ENCODE results near the gene ELP4.

ELP4 gene

DNA sequence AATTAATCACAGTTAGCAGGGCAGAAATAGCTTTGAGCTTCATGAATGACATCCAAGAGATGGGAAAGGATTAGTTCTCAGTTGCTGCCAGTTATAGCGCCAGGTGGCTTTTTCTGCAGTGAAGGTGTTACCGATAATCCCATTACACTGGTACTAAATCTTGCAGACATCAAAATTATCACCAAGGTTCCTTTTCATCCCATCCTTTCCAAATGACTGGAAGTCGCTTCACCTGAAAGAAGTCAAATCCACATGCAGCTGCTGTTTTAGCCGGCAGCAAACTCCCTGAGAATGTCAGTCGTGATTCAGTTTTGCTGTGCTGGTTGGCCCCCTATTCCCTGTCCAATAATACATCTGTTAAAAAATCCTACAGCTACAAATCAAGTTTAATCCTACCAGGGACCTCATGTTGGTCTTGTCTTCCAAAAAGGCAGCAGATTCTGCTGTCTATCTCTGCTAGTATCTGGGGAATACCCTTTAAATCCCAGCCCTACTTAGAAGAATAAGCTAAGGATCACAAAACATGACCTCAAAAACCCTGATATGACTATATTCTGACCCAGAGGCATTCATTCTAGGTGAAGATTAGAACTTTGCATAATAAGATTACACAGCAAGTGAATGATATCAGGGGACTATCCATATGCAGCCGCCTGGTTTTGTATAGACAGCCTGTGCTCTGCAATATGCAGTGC lies 31.9 kb upstream of the ELP4 start:
- H2BK12ac ChIP-seq (ENCODE audit: low read length in 2 of 2): no peak overlapping the region
- no peak overlapping the region for H2BK120ac ChIP-seq (ENCODE audit: low read depth, low read length)
- H2AK5ac ChIP-seq (ENCODE audit: low read length, severe bottlenecking): no peak overlapping the region
- H3K27ac ChIP-seq (ENCODE audit: low read length, poor library complexity, severe bottlenecking): no peak overlapping the region
- H2AFZ ChIP-seq (ENCODE audit: low read depth, low read length): no peak overlapping the region
- H3K36me3 ChIP-seq (ENCODE audit: control insufficient read depth in 1 of 2, insufficient read depth in 2 of 2, low read depth in 1 of 2, low read length in 2 of 2): no peaks in the 10 kb centered on the region
- no peak overlapping the region for H3K18ac ChIP-seq (ENCODE audit: low read depth in 1 of 2, low read length in 2 of 2)
- no peak overlapping the region for H2BK15ac ChIP-seq (ENCODE audit: low read depth, poor library complexity, severe bottlenecking)
- H4K91ac ChIP-seq (ENCODE audit: low read length): no peak overlapping the region
- no peaks in the 10 kb centered on the region for H3K9me3 ChIP-seq (ENCODE audit: control insufficient read depth, low read length)
- H3K4me2 ChIP-seq (ENCODE audit: low read length, poor library complexity, severe bottlenecking): no peak overlapping the region
- H3K27me3 ChIP-seq (ENCODE audit: control insufficient read depth in 1 of 2, insufficient read depth in 1 of 2, low read length in 2 of 2): no peaks in the 10 kb centered on the region
- H3K14ac ChIP-seq (ENCODE audit: low read length in 2 of 2): no peak overlapping the region
- H3K9ac ChIP-seq (ENCODE audit: low read length): no peak overlapping the region
- WGBS: 97% methylated on average over 6 of the region's 6 CpGs
- H3K23ac ChIP-seq (ENCODE audit: low read length in 2 of 2): no peak overlapping the region
- no peak overlapping the region for H3K4ac ChIP-seq (ENCODE audit: low read depth in 1 of 2, low read length in 2 of 2)
- H3K4me1 ChIP-seq (ENCODE audit: control insufficient read depth, insufficient read depth, low read depth, low read length): no peaks in the 10 kb centered on the region
- H2BK5ac ChIP-seq (ENCODE audit: low read depth, low read length, poor library complexity, severe bottlenecking): peak overlapping the region; percentile 0
- DNase-seq: no peak
- no peak overlapping the region for H3K4me3 ChIP-seq (ENCODE audit: insufficient read depth in 1 of 2, low read depth in 1 of 2, low read length in 2 of 2)
- H4K8ac ChIP-seq (ENCODE audit: low read length): no peak overlapping the region
- peaks cover 8% of the 10 kb centered on the region for H3K79me1 ChIP-seq (replicated peaks; ENCODE audit: low read length, poor library complexity, severe bottlenecking)

DNA sequence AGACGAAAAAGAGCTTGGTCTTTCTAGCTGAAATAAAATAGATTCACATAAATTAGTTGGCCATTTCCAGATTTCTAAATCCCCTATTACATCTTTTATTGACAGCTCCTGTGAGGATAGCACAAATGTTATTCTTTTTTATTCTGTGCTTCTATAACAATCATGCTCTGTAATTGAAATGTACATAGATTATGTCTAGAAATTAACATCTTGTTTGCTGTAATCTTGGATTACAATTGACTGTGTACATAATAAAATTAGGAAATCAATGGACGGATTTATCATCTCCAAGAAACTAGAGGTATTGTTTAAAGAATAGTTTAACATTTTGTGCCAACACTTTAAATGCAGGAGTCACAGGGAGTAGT lies 31.4 kb upstream of the ELP4 start:
- Histone ChIP-seq H3K4me3 (ENCODE audit: insufficient read depth in 1 of 2, low read depth in 1 of 2, low read length in 2 of 2) (no peak overlapping the region), H3K4ac (ENCODE audit: low read depth in 1 of 2, low read length in 2 of 2) (no peak overlapping the region), H3K36me3 (ENCODE audit: control insufficient read depth in 1 of 2, insufficient read depth in 2 of 2, low read depth in 1 of 2, low read length in 2 of 2) (no peaks in the 10 kb centered on the region), H3K4me1 (ENCODE audit: control insufficient read depth, insufficient read depth, low read depth, low read length) (no peaks in the 10 kb centered on the region), H3K9ac (ENCODE audit: low read length) (no peak overlapping the region), H2BK12ac (ENCODE audit: low read length in 2 of 2) (no peak overlapping the region), H3K18ac (ENCODE audit: low read depth in 1 of 2, low read length in 2 of 2) (no peak overlapping the region), H2BK120ac (ENCODE audit: low read depth, low read length) (no peak overlapping the region), H4K8ac (ENCODE audit: low read length) (no peak overlapping the region), H2BK5ac (ENCODE audit: low read depth, low read length, poor library complexity, severe bottlenecking) (no peak overlapping the region), H3K4me2 (ENCODE audit: low read length, poor library complexity, severe bottlenecking) (no peak overlapping the region), H3K14ac (ENCODE audit: low read length in 2 of 2) (no peak overlapping the region), H3K79me1 (replicated peaks; ENCODE audit: low read length, poor library complexity, severe bottlenecking) (peaks cover 8% of the 10 kb centered on the region), H2AFZ (ENCODE audit: low read depth, low read length) (no peak overlapping the region), H4K91ac (ENCODE audit: low read length) (no peak overlapping the region), H3K9me3 (ENCODE audit: control insufficient read depth, low read length) (no peaks in the 10 kb centered on the region), H2AK5ac (ENCODE audit: low read length, severe bottlenecking) (no peak overlapping the region), H3K27me3 (ENCODE audit: control insufficient read depth in 1 of 2, insufficient read depth in 1 of 2, low read length in 2 of 2) (no peaks in the 10 kb centered on the region), H3K27ac (ENCODE audit: low read length, poor library complexity, severe bottlenecking) (no peak overlapping the region), H3K23ac (ENCODE audit: low read length in 2 of 2) (no peak overlapping the region), H2BK15ac (ENCODE audit: low read depth, poor library complexity, severe bottlenecking) (no peak overlapping the region)
- no peak for DNase-seq
- 100% methylated on average over 1 of the region's 2 CpGs for WGBS

DNA sequence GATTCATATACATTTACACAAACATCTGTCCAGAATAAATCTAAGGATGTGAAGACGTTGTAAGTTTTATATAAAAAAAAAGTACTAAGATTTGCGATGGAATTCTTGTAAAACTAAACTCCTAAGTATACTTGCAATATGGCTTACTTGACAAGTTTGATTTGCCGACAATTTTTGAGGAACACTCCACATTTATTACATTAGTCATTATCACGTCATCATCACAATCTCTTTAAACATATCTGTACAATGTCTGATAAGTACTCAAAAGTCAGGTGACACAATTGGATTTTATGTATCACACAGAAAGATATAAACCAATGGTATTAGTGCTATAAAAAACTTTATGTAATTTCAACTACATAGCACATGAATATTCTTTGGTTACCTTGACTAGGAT lies 30.5 kb upstream of the ELP4 start:
- Histone ChIP-seq H3K9me3 (ENCODE audit: control insufficient read depth, low read length) (no peaks in the 10 kb centered on the region), H4K91ac (ENCODE audit: low read length) (no peak overlapping the region), H3K4me1 (ENCODE audit: control insufficient read depth, insufficient read depth, low read depth, low read length) (no peaks in the 10 kb centered on the region), H3K18ac (ENCODE audit: low read depth in 1 of 2, low read length in 2 of 2) (no peak overlapping the region), H4K8ac (ENCODE audit: low read length) (no peak overlapping the region), H3K4me3 (ENCODE audit: insufficient read depth in 1 of 2, low read depth in 1 of 2, low read length in 2 of 2) (no peak overlapping the region), H2BK12ac (ENCODE audit: low read length in 2 of 2) (no peak overlapping the region), H2BK120ac (ENCODE audit: low read depth, low read length) (no peak overlapping the region), H3K9ac (ENCODE audit: low read length) (no peak overlapping the region), H3K23ac (ENCODE audit: low read length in 2 of 2) (no peak overlapping the region), H3K4me2 (ENCODE audit: low read length, poor library complexity, severe bottlenecking) (no peak overlapping the region), H3K14ac (ENCODE audit: low read length in 2 of 2) (no peak overlapping the region), H3K4ac (ENCODE audit: low read depth in 1 of 2, low read length in 2 of 2) (no peak overlapping the region), H3K36me3 (ENCODE audit: control insufficient read depth in 1 of 2, insufficient read depth in 2 of 2, low read depth in 1 of 2, low read length in 2 of 2) (no peaks in the 10 kb centered on the region), H2BK5ac (ENCODE audit: low read depth, low read length, poor library complexity, severe bottlenecking) (no peak overlapping the region), H3K27me3 (ENCODE audit: control insufficient read depth in 1 of 2, insufficient read depth in 1 of 2, low read length in 2 of 2) (no peaks in the 10 kb centered on the region), H2AFZ (ENCODE audit: low read depth, low read length) (no peak overlapping the region), H3K27ac (ENCODE audit: low read length, poor library complexity, severe bottlenecking) (no peak overlapping the region), H2AK5ac (ENCODE audit: low read length, severe bottlenecking) (no peak overlapping the region), H2BK15ac (ENCODE audit: low read depth, poor library complexity, severe bottlenecking) (no peak overlapping the region), H3K79me1 (replicated peaks; ENCODE audit: low read length, poor library complexity, severe bottlenecking) (peaks cover 8% of the 10 kb centered on the region)
- 92% methylated on average over 3 of the region's 4 CpGs for WGBS
- DNase-seq: no peak

DNA sequence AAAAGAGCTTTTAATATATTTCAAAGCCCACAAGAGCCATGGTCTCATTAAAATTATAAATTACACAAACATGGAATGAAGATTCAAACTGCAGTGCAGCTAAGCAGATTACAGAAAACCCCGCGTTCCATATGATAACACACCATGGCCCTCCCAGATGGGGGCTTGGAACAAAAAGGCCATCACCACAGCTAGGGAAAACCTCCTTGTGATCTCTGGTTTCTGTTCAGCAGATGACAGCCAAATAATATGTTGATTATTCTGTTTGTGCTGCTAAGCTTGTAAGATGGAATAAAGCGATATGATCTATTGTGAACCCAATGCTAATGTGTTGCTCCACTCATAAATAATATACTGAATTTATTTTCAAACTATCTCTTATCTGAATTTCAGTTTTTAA lies 28.6 kb upstream of the ELP4 start:
- Histone ChIP-seq H3K4me2 (ENCODE audit: low read length, poor library complexity, severe bottlenecking) (no peak overlapping the region), H2AFZ (ENCODE audit: low read depth, low read length) (no peak overlapping the region), H3K4me3 (ENCODE audit: insufficient read depth in 1 of 2, low read depth in 1 of 2, low read length in 2 of 2) (no peak overlapping the region), H3K9me3 (ENCODE audit: control insufficient read depth, low read length) (no peaks in the 10 kb centered on the region), H2BK15ac (ENCODE audit: low read depth, poor library complexity, severe bottlenecking) (no peak overlapping the region), H3K14ac (ENCODE audit: low read length in 2 of 2) (no peak overlapping the region), H3K18ac (ENCODE audit: low read depth in 1 of 2, low read length in 2 of 2) (no peak overlapping the region), H3K27me3 (ENCODE audit: control insufficient read depth in 1 of 2, insufficient read depth in 1 of 2, low read length in 2 of 2) (no peaks in the 10 kb centered on the region), H3K27ac (ENCODE audit: low read length, poor library complexity, severe bottlenecking) (no peak overlapping the region), H3K36me3 (ENCODE audit: control insufficient read depth in 1 of 2, insufficient read depth in 2 of 2, low read depth in 1 of 2, low read length in 2 of 2) (no peaks in the 10 kb centered on the region), H3K23ac (ENCODE audit: low read length in 2 of 2) (no peak overlapping the region), H4K8ac (ENCODE audit: low read length) (no peak overlapping the region), H2BK120ac (ENCODE audit: low read depth, low read length) (no peak overlapping the region), H2BK5ac (ENCODE audit: low read depth, low read length, poor library complexity, severe bottlenecking) (no peak overlapping the region), H3K4me1 (ENCODE audit: control insufficient read depth, insufficient read depth, low read depth, low read length) (no peaks in the 10 kb centered on the region), H3K9ac (ENCODE audit: low read length) (no peak overlapping the region), H3K4ac (ENCODE audit: low read depth in 1 of 2, low read length in 2 of 2) (no peak overlapping the region), H3K79me1 (replicated peaks; ENCODE audit: low read length, poor library complexity, severe bottlenecking) (peaks cover 6% of the 10 kb centered on the region), H2BK12ac (ENCODE audit: low read length in 2 of 2) (no peak overlapping the region), H2AK5ac (ENCODE audit: low read length, severe bottlenecking) (no peak overlapping the region), H4K91ac (ENCODE audit: low read length) (no peak overlapping the region)
- no peak for DNase-seq
- 100% methylated on average over 2 of the region's 3 CpGs for WGBS

Measured in mesenchymal stem cell (in vitro differentiated cells and primary cell).